ENCODE data around the gene CCNB2.

CCNB2 gene

GRCh38 chr15:59166166-59166565 lies 61.2 kb downstream of the CCNB2 start:
- no peak for TF ChIP-seq CTCF (conservative IDR thresholded peaks at IDR 0.05; ENCODE audit: low read length)
- H3K4me3 ChIP-seq (ENCODE audit: low read length) = no peak overlapping the region
- DNase-seq (ENCODE audit: low read depth) = peak; percentile 73

GRCh38 chr15:59166601-59167265 lies 61.8 kb downstream of the CCNB2 start:
- TF ChIP-seq CTCF (conservative IDR thresholded peaks at IDR 0.05; ENCODE audit: low read length) = no peak
- H3K4me3 ChIP-seq (ENCODE audit: low read length) = no peak overlapping the region
- DNase-seq (ENCODE audit: low read depth) = no peak

DNA sequence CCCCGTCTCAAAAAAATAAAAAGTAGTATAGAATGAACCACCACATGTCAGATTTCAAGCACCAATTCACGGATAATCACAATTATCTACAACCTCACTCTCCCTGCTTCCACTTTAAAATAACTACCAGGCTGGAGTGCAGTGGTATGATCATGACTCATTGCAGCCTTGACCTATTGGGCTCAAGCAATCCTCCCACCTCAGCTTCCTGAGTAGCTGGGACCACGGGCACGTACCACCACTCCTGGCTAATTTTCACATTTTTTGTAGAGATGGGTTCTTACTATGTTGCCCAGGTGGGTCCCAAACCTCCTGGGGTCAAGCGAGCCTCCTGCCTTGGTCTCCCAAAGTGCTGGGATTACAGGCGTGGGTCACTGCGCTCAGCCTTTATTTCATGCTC lies 63.6 kb downstream of the CCNB2 start:
- H3K4me3 ChIP-seq (ENCODE audit: low read length) = no peak overlapping the region
- no peak for TF ChIP-seq CTCF (conservative IDR thresholded peaks at IDR 0.05; ENCODE audit: low read length)
- peak; percentile 42 for DNase-seq (ENCODE audit: low read depth)

- peak; percentile 90 for DNase-seq (ENCODE audit: low read depth)
- H3K4me3 ChIP-seq (ENCODE audit: low read length) = no peak overlapping the region
- no peak for TF ChIP-seq CTCF (conservative IDR thresholded peaks at IDR 0.05; ENCODE audit: low read length)
These were observed 64.3 kb downstream of the CCNB2 start for GRCh38 chr15:59169251-59169708.

- H3K4me3 ChIP-seq (ENCODE audit: low read length) = peak overlapping the region; percentile 26
- peak; percentile 99 for DNase-seq (ENCODE audit: low read depth)
These were observed 65.5 kb downstream of the CCNB2 start for GRCh38 chr15:59170295-59171066.

DNA sequence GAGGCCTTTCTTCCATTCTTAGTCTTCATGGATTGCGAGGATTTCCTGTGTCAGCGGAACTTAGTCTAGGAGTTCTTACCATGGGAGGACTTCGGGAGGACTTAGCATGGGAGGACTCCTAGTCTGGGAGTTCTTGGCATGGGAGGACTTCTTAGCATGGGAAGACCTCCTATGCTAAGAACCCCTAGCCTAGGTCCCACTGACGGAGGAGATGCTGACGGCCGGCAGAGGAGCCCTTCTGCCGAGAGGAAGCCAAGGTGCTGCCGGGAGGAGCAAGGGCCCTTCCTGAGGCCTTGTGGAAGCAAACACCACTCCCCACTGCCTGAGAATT lies 66.1 kb downstream of the CCNB2 start:
- DNase-seq (ENCODE audit: low read depth) = no peak
- no peak for TF ChIP-seq CTCF (conservative IDR thresholded peaks at IDR 0.05; ENCODE audit: low read length)
- H3K4me3 ChIP-seq (ENCODE audit: low read length) = no peak overlapping the region

More at GRCh38 chr15:59170295-59171066, 65.5 kb downstream of the CCNB2 start:
- no peak for TF ChIP-seq CTCF (conservative IDR thresholded peaks at IDR 0.05; ENCODE audit: low read length)

Data from AG10803 (cell line).